Erythroblast (primary cell): Measurements from ENCODE around the gene NOP10.

Experiments used
- DNase-seq, 2 experiments: peaks; one replicate each; lab custom pipeline; 2025; lab: John Stamatoyannopoulos, UW
- GATA1 ChIP-seq: IDR thresholded peaks from 2 replicates; pipeline ENCODE4 v1.6.1; 2011; ENCODE audit warnings: low read depth, mild to moderate bottlenecking, control low read depth, low read length, moderate library complexity
- POLR2A ChIP-seq: IDR thresholded peaks from 2 replicates; pipeline ENCODE4 v1.6.1; 2011; ENCODE audit warnings: mild to moderate bottlenecking, low read length

NOP10 gene

GRCh38 chr15:34348735-34349300, 5.9 kb upstream of the NOP10 start:
- TF ChIP-seq GATA1 (no peak), POLR2A (no peak)
- DNase-seq: peak in 1 of 2 experiments; percentile 15

- no peak for DNase-seq
- TF ChIP-seq GATA1 (no peak), POLR2A (no peak)
Measured at GRCh38 chr15:34347951-34348638, 5.2 kb upstream of the NOP10 start.

GRCh38 chr15:34342213-34342736, 661 bp downstream of the NOP10 start:
- DNase-seq: peak; percentile 56 to 61

- peak; percentile 50 to 66 for DNase-seq
- TF ChIP-seq GATA1: no peak
- TF ChIP-seq POLR2A: no peak
Measured at GRCh38 chr15:34341381-34342212, 1.3 kb downstream of the NOP10 start.

GRCh38 chr15:34339946-34340345, 3.0 kb downstream of the NOP10 start:
- no peak for DNase-seq
- TF ChIP-seq POLR2A: no peak
- TF ChIP-seq GATA1: no peak

- TF ChIP-seq GATA1 (no peak), POLR2A (no peak)
- DNase-seq: no peak
Measured at GRCh38 chr15:34338347-34338746, 4.6 kb downstream of the NOP10 start.

- TF ChIP-seq GATA1 (no peak), POLR2A (peak; percentile 91)
Measured at GRCh38 chr15:34337557-34338306, 5.2 kb downstream of the NOP10 start, which contains the start of gene SLC12A6. Gene SLC12A6 (minus strand): TSS chr15:34337781. CDS start chr15:34336680, 1,101 bp downstream.

GRCh38 chr15:34336991-34337556, 5.9 kb downstream of the NOP10 start:
- TF ChIP-seq POLR2A: no peak
- no peak for TF ChIP-seq GATA1
- peak; percentile 59 to 72 for DNase-seq

More at GRCh38 chr15:34337557-34338306, 5.2 kb downstream of the NOP10 start, which contains the start of gene SLC12A6:
- DNase-seq: peak; percentile 92 to 97

GRCh38 chr15:34336231-34336990, 6.5 kb downstream of the NOP10 start:
- TF ChIP-seq POLR2A (peak; percentile 30), GATA1 (no peak)
- DNase-seq: peak; percentile 25 to 53

- TF ChIP-seq GATA1 (no peak), POLR2A (no peak)
- peak; percentile 50 to 66 for DNase-seq
Measured at GRCh38 chr15:34335176-34336032, 7.5 kb downstream of the NOP10 start.

- peak; percentile 40 to 51 for DNase-seq
- TF ChIP-seq GATA1 (no peak), POLR2A (no peak)
Measured at GRCh38 chr15:34334672-34335071, 8.3 kb downstream of the NOP10 start.

GRCh38 chr15:34332553-34333120, 10.3 kb downstream of the NOP10 start:
- DNase-seq: peak; percentile 32 to 41
- TF ChIP-seq GATA1: no peak
- no peak for TF ChIP-seq POLR2A
